IPS DF 6.9 (cell line): ENCODE data around the gene PTPRA.
"Not testable (repeated sequence)": the region's sequence is repeated elsewhere in the genome, so short reads cannot be mapped to it uniquely, and the experiment has no call there.

Experiments used
- DNase-seq: peaks from one replicate; pipeline ENCODE4 v3.0.0-alpha.2; 2013; ENCODE audit warnings: low read depth, low spot score
- H3K27ac ChIP-seq: one replicate; pipeline ENCODE4 v1.5.1; 2013; ENCODE audit warnings: low read length, control low read depth
- H3K27me3 ChIP-seq: 2 replicates; pipeline ENCODE4 v1.6.1; 2013; ENCODE audit warnings: mild to moderate bottlenecking, low read length; ENCODE audit not compliant: control insufficient read depth, insufficient read depth
- H3K36me3 ChIP-seq: 2 replicates; pipeline ENCODE4 v1.6.1; 2013; ENCODE audit warnings: low read length; ENCODE audit not compliant: control insufficient read depth, insufficient read depth
- H3K4me1 ChIP-seq: 2 replicates; pipeline ENCODE4 v1.6.1; 2013; ENCODE audit warnings: low read length; ENCODE audit not compliant: control insufficient read depth, insufficient read depth
- H3K4me3 ChIP-seq: 2 replicates; pipeline ENCODE4 v1.5.1; 2013; ENCODE audit warnings: mild to moderate bottlenecking, low read length
- H3K9me3 ChIP-seq: 2 replicates; pipeline ENCODE4 v1.6.1; 2013; ENCODE audit warnings: low read length, inconsistent platforms; ENCODE audit not compliant: control insufficient read depth, insufficient read depth
- WGBS: extraction: QIAGEN DNeasy Blood & Tissue Kit; methylation state at CpG from one replicate; pipeline ENCODE4 v1.1.7; 2013; ENCODE audit warnings: mixed read lengths, missing lambda C conversion rate; ENCODE audit not compliant: insufficient read length, insufficient coverage; 5-methylcytosine and 5-hydroxymethylcytosine counted together

PTPRA gene

GRCh38 chr20:2873010-2873746, at the start of gene PTPRA:
Gene PTPRA, plus strand, starts transcription at chr20:2873481. Its CDS starts 90,797 bp downstream, at chr20:2964278.
- Histone ChIP-seq H3K4me1 (peaks cover 2% of the 10 kb centered on the region; the same call in 1 of the 2 replicates), H3K9me3 (no peaks in the 10 kb centered on the region), H3K27me3 (peaks cover 2% of the 10 kb centered on the region; the same call in 1 of the 2 replicates), H3K36me3 (no peaks in the 10 kb centered on the region), H3K27ac (no peak within 1 kb of the TSS), H3K4me3 (peak within 1 kb of the TSS; percentile 72)
- no CpG with 5 or more reads among the region's 83 CpGs for WGBS
- DNase-seq = peak; percentile 80

- peaks cover 1% of the 10 kb centered on the region for H3K4me1 ChIP-seq
- no peak overlapping the region for H3K27ac ChIP-seq
- WGBS = no CpG with 5 or more reads among the region's 2 CpGs
- no peak for DNase-seq
- peaks cover 1% of the 10 kb centered on the region; the same call in 1 of the 2 replicates for H3K27me3 ChIP-seq
- H3K36me3 ChIP-seq = no peaks in the 10 kb centered on the region
- no peak overlapping the region for H3K4me3 ChIP-seq
- no peaks in the 10 kb centered on the region for H3K9me3 ChIP-seq
Measured at GRCh38 chr20:2825761-2826160, 47.5 kb upstream of the PTPRA start.

- Histone ChIP-seq H3K4me3 (no peak overlapping the region), H3K27ac (no peak overlapping the region), H3K27me3 (peaks cover 1% of the 10 kb centered on the region; the same call in 1 of the 2 replicates), H3K36me3 (no peaks in the 10 kb centered on the region), H3K4me1 (no peaks in the 10 kb centered on the region; the same call in 1 of the 2 replicates), H3K9me3 (no peaks in the 10 kb centered on the region)
- DNase-seq = no peak
- WGBS = no CpG with 5 or more reads among the region's 4 CpGs
Measured at GRCh38 chr20:2826655-2827054, 46.6 kb upstream of the PTPRA start.

- Histone ChIP-seq H3K9me3 (no peaks in the 10 kb centered on the region), H3K27me3 (no peaks in the 10 kb centered on the region), H3K4me1 (no peaks in the 10 kb centered on the region), H3K27ac (no peak overlapping the region), H3K36me3 (no peaks in the 10 kb centered on the region), H3K4me3 (no peak overlapping the region)
- no peak for DNase-seq
- WGBS = no CpG with 5 or more reads among the region's 6 CpGs
Measured at GRCh38 chr20:2829376-2829775, 43.9 kb upstream of the PTPRA start.

GRCh38 chr20:2831206-2831605, 42.1 kb upstream of the PTPRA start:
- no CpG with 5 or more reads among the region's 7 CpGs for WGBS
- H3K27ac ChIP-seq = not testable (repeated sequence)

GRCh38 chr20:2833761-2834160, 39.5 kb upstream of the PTPRA start:
- DNase-seq = no peak
- H3K36me3 ChIP-seq = peaks cover 5% of the 10 kb centered on the region; the same call in 1 of the 2 replicates

More at GRCh38 chr20:2831206-2831605, 42.1 kb upstream of the PTPRA start:
- not testable (repeated sequence) for H3K36me3 ChIP-seq, H3K9me3 ChIP-seq, H3K27me3 ChIP-seq, DNase-seq, H3K4me3 ChIP-seq, H3K4me1 ChIP-seq

GRCh38 chr20:2834401-2835110, 38.7 kb upstream of the PTPRA start:
- no CpG with 5 or more reads among the region's 14 CpGs for WGBS
- H3K9me3 ChIP-seq = no peaks in the 10 kb centered on the region
- no peak overlapping the region for H3K4me3 ChIP-seq
- no peak overlapping the region for H3K27ac ChIP-seq
- DNase-seq = no peak
- H3K4me1 ChIP-seq = no peaks in the 10 kb centered on the region
- no peaks in the 10 kb centered on the region; the same call in 1 of the 2 replicates for H3K27me3 ChIP-seq
- peaks cover 5% of the 10 kb centered on the region; the same call in 1 of the 2 replicates for H3K36me3 ChIP-seq

More at GRCh38 chr20:2833761-2834160, 39.5 kb upstream of the PTPRA start:
- Histone ChIP-seq H3K27me3 (no peaks in the 10 kb centered on the region), H3K4me1 (no peaks in the 10 kb centered on the region), H3K4me3 (no peak overlapping the region), H3K9me3 (no peaks in the 10 kb centered on the region), H3K27ac (no peak overlapping the region)
- no CpG with 5 or more reads among the region's 1 CpG for WGBS

- WGBS = no CpG with 5 or more reads among the region's 6 CpGs
- H3K9me3 ChIP-seq = no peaks in the 10 kb centered on the region
- H3K27me3 ChIP-seq = no peaks in the 10 kb centered on the region; the same call in 1 of the 2 replicates
- H3K36me3 ChIP-seq = peaks cover 5% of the 10 kb centered on the region; the same call in 1 of the 2 replicates
- H3K4me3 ChIP-seq = no peak overlapping the region
- peaks cover 3% of the 10 kb centered on the region; the same call in 1 of the 2 replicates for H3K4me1 ChIP-seq
- no peak overlapping the region for H3K27ac ChIP-seq
- DNase-seq = no peak
Measured at GRCh38 chr20:2835331-2835796, 37.9 kb upstream of the PTPRA start.

- H3K36me3 ChIP-seq = peaks cover 5% of the 10 kb centered on the region; the same call in 1 of the 2 replicates
- H3K4me1 ChIP-seq = peaks cover 3% of the 10 kb centered on the region; the same call in 1 of the 2 replicates
- H3K27ac ChIP-seq = no peak overlapping the region
- no peak overlapping the region for H3K4me3 ChIP-seq
- H3K27me3 ChIP-seq = no peaks in the 10 kb centered on the region; the same call in 1 of the 2 replicates
- no peaks in the 10 kb centered on the region for H3K9me3 ChIP-seq
- WGBS = no CpG with 5 or more reads among the region's 5 CpGs
- DNase-seq = no peak
Measured at GRCh38 chr20:2836035-2836434, 37.2 kb upstream of the PTPRA start.

GRCh38 chr20:2837221-2837960, 35.9 kb upstream of the PTPRA start:
- Histone ChIP-seq H3K27ac (no peak overlapping the region), H3K36me3 (peaks cover 5% of the 10 kb centered on the region; the same call in 1 of the 2 replicates), H3K4me3 (no peak overlapping the region), H3K9me3 (no peaks in the 10 kb centered on the region), H3K27me3 (no peaks in the 10 kb centered on the region; the same call in 1 of the 2 replicates), H3K4me1 (peaks cover 3% of the 10 kb centered on the region; the same call in 1 of the 2 replicates)
- no CpG with 5 or more reads among the region's 6 CpGs for WGBS
- DNase-seq = no peak
